HG03442 (cell line): Measurements from ENCODE around the gene RAD51AP1.
"Not testable (repeated sequence)": the region's sequence is repeated elsewhere in the genome, so short reads cannot be mapped to it uniquely, and the experiment has no call there.

ENCODE experiments used
- ATAC-seq: cut with Tn5 transposase; IDR thresholded peaks from one replicate; pipeline ENCODE4 v1.9.1; 2021; ENCODE audit warnings: mild to moderate bottlenecking, moderate library complexity; ENCODE audit not compliant: unreplicated experiment

The RAD51AP1 gene, protein sequence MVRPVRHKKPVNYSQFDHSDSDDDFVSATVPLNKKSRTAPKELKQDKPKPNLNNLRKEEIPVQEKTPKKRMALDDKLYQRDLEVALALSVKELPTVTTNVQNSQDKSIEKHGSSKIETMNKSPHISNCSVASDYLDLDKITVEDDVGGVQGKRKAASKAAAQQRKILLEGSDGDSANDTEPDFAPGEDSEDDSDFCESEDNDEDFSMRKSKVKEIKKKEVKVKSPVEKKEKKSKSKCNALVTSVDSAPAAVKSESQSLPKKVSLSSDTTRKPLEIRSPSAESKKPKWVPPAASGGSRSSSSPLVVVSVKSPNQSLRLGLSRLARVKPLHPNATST

DNA sequence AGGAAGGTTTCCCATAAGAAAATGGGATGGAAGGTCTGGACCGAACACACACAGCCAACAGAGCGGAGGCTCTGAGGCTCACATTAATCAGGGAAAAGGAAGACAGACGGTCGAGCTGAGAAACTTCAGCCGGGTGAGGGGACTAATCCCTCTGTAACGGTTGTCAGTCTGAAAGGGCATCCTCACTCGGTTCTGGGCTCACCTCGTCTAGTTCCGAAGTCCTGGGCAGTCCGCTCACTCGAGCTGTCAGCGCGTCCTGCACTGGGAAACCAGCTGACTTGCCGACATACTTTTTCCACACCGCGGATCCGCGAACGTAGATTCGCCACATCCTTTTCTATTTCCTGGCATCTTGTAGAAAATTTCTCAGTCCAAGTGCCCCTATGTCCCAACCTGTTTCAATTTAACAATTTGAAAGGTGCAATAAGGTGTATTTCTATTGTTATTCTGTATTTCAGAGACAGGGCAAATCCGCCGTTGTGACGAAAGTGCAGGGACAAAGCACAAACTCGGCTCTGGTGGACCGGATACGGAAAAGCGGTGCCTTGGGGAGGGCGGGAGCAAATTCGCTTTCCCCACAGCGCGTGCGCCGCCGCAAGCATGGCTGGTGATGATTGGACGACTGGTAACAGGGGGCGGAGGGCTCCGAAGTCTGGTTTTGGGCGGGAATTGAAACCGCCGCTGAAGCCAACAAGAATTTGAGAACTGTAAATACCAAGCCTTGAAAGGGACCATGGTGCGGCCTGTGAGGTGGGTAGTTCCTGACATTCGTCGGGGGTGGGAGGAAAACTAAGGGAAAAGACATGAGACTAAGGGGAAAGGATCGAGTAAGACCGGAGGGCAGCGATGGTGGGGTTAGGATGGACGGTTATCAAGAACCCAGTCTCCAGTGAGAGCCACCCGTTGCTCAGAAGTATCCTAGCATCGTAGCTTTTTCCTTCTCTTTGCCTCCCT is at the start of gene RAD51AP1:
Gene RAD51AP1, plus strand, starts transcription at position 684 of the 954 bp plus-strand sequence. Its CDS starts 50 bp downstream, at position 734.
- ATAC-seq: peak; percentile 79

DNA sequence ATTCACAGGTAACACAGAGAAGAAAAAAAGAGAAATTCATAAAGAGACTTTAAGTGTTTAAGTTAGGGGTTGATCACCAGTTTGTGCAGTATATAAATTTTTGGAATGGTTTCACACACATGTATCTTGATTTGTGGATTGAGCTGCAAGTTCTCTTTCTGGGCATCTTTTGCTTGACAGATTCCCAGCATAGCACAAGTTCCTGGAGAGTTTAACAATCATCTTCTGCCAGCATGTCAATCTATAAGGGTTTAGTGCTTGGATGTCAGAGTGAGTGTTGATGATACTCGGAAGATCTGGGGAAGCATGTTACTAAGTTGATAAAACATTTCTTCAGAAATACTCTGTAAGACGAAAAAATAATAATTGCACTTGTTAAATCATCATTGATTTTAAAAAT is 49.1 kb upstream of the RAD51AP1 start:
- ATAC-seq: no peak

DNA sequence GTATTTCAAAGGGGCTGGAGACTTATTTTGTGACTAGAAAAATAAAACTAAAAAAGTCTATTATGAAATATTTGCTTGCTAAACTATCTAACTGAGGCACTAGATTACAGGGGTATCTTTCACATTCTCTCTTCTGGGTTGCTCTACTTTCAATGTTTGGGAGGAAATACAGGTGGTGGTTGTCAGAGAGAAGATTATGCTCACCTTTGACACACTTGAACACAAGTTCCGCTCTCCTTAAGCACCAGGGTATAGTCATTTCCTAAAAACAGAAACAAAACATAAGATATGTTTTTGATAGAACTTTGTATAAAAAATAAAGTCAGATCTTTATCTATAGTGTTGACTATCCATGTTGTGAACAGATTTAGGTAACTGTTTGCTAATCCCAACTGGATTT is 47.7 kb upstream of the RAD51AP1 start:
- ATAC-seq: no peak

DNA sequence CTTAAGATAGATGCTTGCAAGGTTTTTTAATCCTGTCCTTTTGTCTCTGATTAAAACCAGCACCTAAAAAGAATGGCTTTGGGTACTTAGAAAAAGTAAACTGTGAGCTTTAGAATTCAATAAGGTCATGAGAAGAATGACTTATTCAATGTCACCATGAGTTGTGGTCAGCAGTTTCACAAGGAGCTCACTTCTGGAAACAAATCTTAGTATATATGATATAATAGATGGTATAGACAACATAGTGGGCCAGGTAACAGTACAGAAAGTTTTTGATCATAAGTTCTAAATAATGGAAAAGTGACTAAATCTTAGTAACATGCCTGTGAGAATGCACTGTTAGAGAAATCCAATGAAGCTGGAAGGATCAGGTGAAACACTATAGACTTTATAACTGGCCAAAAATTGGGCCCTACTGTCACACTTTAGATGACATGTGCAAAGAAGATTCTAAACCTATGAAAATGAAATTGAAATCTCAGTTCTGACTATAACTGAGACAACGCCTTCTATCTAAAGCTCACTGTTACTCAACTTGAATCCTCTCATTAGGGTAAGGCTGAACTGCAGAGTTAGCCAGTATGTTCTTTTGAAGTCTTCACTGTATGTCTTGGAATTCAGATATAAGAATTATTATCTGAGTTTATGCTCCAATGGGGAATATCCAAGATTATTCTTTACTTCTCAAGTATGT is 42.4 kb upstream of the RAD51AP1 start:
- ATAC-seq: peak; percentile 83

DNA sequence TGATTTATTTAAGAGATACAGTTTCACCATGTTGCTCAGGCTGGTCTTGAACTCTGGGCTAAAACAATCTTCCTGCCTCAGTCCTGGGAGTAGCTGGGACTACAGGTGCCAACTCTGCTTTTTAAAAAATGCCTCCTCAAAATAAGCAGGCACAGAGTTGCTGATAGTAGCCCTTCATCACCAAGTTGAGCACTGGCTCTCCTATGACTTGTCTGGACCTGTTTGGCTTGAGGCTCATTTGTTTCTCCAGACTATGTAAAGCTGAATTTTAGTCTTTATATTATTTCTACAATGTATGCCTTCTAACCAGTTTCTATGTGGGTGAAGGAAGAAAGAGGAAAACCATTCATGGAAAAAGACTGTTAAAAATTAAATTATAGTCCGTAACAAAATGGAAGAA is 39.5 kb upstream of the RAD51AP1 start:
- ATAC-seq: no peak

DNA sequence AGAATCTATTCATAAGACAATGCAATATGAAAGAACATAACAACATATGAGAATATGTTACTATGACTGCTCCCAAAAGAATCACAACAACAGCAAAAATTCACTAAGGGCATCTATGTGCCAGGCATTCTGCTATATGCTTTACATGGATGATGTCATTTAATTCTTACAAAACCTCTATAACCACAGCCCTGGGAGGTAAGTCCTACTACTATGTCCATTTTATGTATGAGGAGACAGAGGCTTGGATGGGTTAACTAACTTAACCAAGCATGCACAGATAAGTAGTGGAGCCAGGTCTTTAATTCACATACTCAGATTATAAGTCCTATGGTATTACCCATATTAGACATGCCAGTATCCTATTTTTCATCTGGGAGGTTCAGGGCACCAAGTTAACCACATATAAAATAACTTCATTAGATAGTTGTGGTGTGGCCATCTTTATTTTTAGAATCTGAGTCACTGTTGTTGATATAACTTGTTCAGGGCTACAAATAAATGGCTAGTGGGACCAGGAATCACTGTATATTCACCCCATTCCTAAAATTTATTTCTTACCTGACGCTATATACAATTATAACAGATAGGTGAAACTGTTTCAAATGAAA is 33.2 kb upstream of the RAD51AP1 start:
- ATAC-seq: no peak

DNA sequence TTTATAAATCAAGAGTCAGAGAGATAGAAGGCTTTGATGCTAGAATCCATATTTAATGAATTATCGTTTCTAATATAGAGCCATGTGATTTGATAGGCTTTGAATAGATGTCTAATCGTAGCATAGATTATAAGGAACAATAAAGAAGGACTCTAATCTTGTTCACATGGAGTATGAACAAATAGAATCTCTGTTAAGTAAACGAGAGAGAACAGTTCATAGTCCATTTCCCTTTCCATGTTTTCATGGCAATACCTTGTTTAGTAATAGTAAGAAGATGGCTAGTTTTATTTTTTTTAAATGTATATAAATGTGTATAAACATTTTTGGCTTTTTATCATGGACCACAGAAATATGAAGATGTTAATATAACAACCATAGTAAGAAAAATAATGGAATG is 32.3 kb upstream of the RAD51AP1 start:
- no peak for ATAC-seq

DNA sequence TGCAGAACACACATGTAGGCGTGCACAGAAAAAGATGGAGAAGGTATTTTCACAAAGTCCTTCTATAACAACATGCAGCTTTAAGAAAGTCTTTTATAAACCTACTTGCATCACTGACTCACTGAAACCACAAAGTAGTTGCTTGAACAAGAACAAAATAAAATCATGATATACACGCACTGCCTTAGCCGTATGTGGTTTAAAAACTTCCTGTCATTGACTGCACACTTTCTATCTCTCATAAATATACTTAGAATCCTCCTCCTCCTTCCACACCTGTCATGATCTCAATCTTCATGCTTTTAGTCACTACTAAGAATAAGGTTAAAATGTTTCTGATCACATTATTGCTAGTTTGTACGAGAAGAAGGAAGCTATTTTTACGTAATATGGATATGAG is 31.8 kb upstream of the RAD51AP1 start:
- ATAC-seq: peak; percentile 81

DNA sequence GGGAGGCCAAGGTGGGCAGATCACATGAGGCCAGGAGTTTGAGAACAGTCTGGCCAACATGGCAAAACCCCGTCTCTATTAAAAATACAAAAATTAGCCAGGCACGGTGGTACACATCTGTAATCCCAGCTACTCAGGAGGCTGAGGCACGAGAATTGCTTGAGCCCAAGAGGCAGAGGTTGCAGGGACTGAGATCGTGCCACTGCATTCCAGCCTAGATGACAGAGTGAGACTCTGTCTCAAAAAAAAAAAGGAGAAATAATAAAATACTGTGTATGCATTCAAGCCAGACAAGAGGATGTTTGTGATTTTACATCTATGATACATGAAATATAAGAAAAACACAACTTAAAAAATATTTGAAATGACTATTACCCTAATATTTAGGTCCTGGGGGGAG is 30.2 kb upstream of the RAD51AP1 start:
- ATAC-seq: not testable (repeated sequence)

DNA sequence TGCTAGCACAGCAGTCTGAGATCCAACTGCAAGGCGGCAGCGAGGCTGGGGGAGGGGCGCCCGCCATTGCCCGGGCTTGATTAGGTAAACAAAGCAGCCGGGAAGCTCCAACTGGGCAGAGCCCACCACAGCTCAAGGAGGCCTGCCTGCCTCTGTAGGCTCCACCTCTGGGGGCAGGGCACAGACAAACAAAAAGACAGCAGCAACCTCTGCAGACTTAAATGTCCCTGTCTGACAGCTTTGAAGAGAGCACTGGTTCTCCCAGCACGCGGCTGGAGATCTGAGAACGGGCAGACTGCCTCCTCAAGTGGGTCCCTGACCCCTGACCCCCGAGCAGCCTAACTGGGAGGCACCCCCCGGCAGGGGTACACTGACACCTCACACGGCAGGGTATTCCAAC is 29.4 kb upstream of the RAD51AP1 start:
- ATAC-seq: not testable (repeated sequence)

DNA sequence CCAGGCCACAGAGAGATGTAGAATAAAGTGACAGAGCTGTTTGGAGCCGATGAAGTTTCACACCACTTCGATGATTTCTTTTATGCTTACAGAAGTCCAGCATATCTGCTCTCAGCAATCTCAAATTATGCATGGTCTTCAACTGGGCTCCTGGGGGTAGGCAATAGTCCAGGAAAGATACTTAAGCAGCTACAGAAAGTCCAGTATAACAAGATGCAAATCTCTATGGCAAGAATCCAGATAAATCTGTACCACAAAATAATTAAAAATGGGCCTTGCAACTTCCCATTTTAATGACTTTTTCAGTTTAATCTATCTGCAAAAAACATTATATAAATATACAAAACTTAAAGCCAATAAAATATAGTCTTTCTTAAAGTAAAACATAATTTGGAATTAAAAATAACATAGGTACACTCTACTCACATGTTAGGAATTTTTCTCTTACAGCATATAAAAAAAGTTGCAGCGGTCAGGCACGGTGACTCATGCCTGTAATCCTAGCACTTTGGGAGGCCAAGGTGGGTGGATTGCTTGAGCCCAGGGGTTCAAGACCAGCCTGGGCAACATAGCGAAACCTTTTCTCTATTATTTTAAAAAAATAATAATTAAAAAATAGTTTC is 20.5 kb upstream of the RAD51AP1 start:
- ATAC-seq: no peak

DNA sequence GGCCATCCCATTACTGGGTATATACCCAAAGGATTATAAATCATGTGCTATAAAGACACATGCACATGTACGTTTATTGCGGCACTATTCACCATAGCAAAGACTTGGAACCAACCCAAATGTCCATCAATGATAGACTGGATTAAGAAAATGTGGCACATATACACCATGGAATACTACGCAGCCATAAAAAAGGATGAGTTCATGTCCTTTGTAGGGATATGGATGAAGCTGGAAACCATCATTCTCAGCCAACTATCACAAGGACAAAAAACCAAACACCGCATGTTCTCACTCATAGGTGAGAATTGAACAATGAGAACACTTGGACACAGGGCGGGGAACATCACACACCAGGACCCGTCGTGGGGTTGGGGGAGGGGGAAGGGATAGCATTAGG is 15.2 kb upstream of the RAD51AP1 start:
- ATAC-seq: not testable (repeated sequence)

DNA sequence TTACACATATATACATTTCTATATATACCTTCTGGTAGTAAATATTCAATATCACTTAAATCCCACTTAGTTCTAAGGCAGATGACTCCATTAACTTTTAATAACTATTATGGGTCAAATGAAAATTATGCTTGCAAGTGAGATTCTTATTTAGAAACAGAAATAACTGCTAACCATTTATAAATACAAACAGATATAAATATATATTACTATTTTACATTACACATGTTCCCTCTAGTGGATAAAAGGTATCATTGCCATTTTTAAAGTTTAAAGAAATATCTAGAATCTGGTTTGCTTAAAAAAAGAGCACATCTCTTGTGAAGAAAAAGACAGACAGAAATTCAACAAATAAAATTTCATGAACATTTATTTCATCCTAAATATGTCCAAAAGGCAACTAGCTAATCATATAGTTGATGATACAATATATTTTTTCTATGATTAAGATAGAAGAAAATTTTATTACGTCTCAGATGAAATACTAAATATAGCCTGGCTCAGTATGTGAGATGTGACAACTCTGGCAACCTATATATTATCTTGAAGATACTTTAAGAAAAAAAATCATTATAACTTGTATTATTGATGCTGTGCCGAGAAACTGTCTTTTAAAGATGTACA is 11.7 kb upstream of the RAD51AP1 start:
- no peak for ATAC-seq

DNA sequence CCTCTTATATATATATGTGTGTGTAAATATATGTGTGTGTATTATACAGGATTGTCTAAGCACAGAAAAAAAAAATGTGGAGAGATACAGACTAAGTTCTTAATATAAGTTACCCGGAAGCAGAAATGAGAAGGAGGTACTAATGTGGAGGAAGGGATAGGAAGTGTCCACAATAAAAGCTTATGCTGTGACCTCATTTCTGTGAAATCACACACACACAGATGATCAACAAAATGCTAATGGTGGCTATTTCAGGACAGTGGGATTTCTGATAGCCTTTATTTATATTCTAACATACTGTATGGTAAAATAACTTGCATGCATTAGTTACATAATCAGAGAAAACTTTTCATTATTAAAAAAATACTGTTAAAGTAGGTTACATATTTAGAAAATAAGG is 8.5 kb upstream of the RAD51AP1 start:
- no peak for ATAC-seq

DNA sequence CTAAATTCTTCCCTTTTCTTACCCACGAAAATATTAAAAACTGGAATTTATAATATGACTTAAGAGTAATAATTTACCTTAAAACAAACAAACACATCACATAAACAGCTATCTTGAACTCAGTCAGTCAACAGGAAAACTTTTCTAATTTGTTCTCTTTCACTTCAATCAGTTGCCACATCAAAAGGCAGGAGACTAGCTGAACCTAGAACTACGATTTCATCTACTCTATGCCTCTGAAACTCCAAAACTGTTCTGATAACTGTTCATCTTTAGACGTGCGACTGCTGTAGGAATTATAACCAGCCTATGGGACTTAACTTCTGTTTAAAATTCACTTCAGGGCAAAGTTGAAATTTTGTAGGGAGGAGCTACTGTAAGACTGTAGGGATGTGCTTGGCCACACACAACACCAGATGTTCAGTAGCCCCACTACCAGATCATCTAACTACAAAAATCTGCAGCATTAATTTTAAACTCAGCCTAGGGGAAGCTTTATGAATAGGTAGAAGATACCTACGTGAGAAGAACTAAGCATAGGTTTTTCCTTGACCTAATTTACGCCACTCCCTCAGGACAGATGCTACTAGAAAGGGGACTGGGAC is 7.6 kb upstream of the RAD51AP1 start:
- no peak for ATAC-seq

DNA sequence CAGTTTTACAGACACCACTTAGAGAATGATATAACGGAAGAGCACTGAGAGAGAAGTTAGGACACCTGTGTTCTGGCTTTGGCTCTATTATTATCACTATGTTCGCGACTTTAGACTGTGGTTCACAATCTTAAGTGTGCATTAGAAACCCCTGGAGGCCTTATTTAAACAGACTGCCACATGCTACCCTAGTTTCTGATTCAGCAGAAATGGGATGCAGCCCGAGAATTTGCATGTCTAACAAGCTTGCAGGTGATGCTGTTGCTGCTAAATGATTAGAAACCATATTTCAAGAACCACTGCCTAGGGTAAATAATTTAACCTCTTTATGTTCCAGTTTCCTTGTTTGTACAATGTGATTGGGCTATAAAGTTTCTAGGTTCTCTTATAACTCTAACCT is 3.6 kb upstream of the RAD51AP1 start:
- ATAC-seq: no peak

DNA sequence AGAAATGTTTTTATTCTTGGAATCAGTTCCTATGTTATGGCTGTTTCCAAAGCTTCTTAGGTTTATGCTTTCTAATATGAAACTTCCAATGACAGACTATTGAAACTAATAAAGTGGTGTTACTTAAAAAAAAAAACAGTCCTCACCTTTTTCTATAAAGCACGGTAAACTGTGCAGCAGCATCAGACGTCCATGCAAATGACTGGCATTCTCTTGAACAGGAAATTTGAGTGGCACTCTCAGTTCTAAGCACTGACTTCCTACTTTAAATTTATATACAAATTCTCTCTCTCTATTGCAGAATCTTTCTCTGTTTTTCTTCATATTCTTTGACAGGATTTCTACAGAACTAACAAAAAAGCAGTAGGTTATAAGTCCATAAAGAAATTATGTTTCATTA is 2.8 kb upstream of the RAD51AP1 start:
- no peak for ATAC-seq

DNA sequence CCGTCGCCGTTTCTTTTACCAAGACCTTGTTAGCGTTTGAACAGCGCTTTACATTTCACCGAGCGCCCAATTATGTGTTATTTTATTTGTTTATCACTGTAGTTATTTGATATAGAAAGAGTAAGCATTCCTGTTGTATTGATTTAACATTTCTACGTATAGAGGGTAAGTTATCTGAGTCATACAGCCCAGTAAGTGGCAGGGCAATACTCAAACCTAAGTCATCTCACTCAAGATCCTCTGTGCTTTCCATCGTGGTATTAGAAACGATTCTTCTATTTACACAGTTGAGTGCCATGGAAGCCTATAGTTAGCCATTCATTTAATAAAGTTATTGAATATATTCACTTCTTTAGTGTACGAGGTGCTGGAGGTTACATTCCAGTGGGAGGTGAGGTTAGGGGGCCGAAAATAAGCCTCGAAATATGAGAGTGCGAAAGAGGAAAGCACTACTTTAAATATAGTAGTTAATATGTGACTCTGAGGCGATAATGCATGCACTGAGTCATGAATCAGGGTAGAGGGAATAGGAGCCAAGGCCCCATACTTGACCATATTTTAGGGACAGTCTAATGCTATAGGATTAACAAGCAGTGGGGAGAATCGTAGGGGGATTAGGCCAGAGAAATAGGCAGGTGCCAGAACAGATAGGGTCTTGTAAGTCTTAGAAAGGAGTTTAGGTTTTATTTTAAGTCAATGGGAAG is 629 bp downstream of the RAD51AP1 start:
- no peak for ATAC-seq

DNA sequence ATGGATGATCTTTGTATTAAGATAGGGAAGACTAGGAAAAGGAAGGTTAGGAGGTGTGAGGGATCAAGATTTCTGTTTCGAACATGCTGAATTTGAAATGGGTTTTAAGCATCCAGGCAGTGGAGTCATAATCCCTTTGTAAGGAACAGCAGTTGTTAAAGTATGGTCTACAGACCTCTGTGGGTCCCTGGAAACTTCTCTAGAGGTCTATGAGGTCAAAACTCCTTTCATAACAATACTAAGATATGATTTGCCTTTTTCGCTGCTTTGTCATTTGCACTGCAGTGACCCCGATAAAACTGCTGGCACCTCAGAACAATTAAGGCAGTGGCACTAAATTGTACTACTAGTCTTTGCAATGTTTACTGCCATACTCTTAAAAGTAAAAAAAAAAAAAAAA is 1.5 kb downstream of the RAD51AP1 start:
- ATAC-seq: no peak
